Ishikawa (cell line): ENCODE results near the gene VAPB.

ENCODE experiments used
- CEBPB ChIP-seq: IDR thresholded peaks from 2 replicates; pipeline ENCODE4 v1.6.1; 2012
- CREB1 ChIP-seq: IDR thresholded peaks from 2 replicates; pipeline ENCODE4 v1.6.1; 2012; ENCODE audit warnings: low read depth
- EGR1 ChIP-seq: IDR thresholded peaks from 2 replicates; pipeline ENCODE4 v1.6.1; 2012
- EP300 ChIP-seq: IDR thresholded peaks from 2 replicates; pipeline ENCODE4 v1.6.1; 2012; ENCODE audit warnings: borderline replicate concordance
- FOXM1 ChIP-seq: IDR thresholded peaks from 2 replicates; pipeline ENCODE4 v1.6.1; 2012; ENCODE audit warnings: low read depth, borderline replicate concordance
- NFIC ChIP-seq: IDR thresholded peaks from 2 replicates; pipeline ENCODE4 v1.6.1; 2012
- RAD21 ChIP-seq: IDR thresholded peaks from 2 replicates; pipeline ENCODE4 v1.6.1; 2012; ENCODE audit warnings: low read depth
- REST ChIP-seq: IDR thresholded peaks from 2 replicates; pipeline ENCODE4 v1.6.1; 2012; ENCODE audit warnings: low read depth, mild to moderate bottlenecking
- TAF1 ChIP-seq: IDR thresholded peaks from 2 replicates; pipeline ENCODE4 v1.6.1; 2012; ENCODE audit warnings: low read depth, mild to moderate bottlenecking
- TCF12 ChIP-seq: IDR thresholded peaks from 2 replicates; pipeline ENCODE4 v1.6.1; 2012; ENCODE audit warnings: low read depth
- TEAD4 ChIP-seq: IDR thresholded peaks from 2 replicates; pipeline ENCODE4 v1.6.1; 2012
- YY1 ChIP-seq: IDR thresholded peaks from 2 replicates; pipeline ENCODE4 v1.6.1; 2012; ENCODE audit warnings: low read depth
- ZBTB7A ChIP-seq: IDR thresholded peaks from 2 replicates; pipeline ENCODE4 v1.6.1; 2012; ENCODE audit warnings: low read depth
- TF ChIP-seq, protein P1 (sequence below): IDR thresholded peaks from 2 replicates; pipeline ENCODE4 v1.6.1; 2012
- TF ChIP-seq, protein P2 (sequence below): IDR thresholded peaks from 2 replicates; pipeline ENCODE4 v1.6.1; 2012

Gene VAPB

GRCh38 chr20:58405504-58406291, 16.7 kb downstream of the VAPB start:
- TF ChIP-seq TEAD4 (no peak), FOXM1 (no peak), ZBTB7A (no peak), TAF1 (no peak), REST (no peak), CREB1 (no peak), EGR1 (no peak), CEBPB (no peak), RAD21 (no peak), EP300 (no peak), TCF12 (no peak), NFIC (no peak)
- TF ChIP-seq, protein P1, sequence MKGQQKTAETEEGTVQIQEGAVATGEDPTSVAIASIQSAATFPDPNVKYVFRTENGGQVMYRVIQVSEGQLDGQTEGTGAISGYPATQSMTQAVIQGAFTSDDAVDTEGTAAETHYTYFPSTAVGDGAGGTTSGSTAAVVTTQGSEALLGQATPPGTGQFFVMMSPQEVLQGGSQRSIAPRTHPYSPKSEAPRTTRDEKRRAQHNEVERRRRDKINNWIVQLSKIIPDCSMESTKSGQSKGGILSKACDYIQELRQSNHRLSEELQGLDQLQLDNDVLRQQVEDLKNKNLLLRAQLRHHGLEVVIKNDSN = no peak

- TF ChIP-seq RAD21 (no peak), EP300 (no peak), NFIC (no peak), FOXM1 (no peak), CREB1 (no peak), CEBPB (no peak), EGR1 (no peak)
- TF ChIP-seq, protein P1 = no peak
These were observed 17.5 kb downstream of the VAPB start for GRCh38 chr20:58406422-58407001.

- no peak for TF ChIP-seq NFIC
- TF ChIP-seq TAF1 = no peak
- no peak for TF ChIP-seq CREB1
- no peak for TF ChIP-seq ZBTB7A
- TF ChIP-seq, protein P1 = no peak
- TF ChIP-seq EGR1 = no peak
- TF ChIP-seq RAD21 = no peak
- TF ChIP-seq CEBPB = no peak
- no peak for TF ChIP-seq YY1
- no peak for TF ChIP-seq EP300
These were observed 18.3 kb downstream of the VAPB start for GRCh38 chr20:58407201-58407873.

DNA sequence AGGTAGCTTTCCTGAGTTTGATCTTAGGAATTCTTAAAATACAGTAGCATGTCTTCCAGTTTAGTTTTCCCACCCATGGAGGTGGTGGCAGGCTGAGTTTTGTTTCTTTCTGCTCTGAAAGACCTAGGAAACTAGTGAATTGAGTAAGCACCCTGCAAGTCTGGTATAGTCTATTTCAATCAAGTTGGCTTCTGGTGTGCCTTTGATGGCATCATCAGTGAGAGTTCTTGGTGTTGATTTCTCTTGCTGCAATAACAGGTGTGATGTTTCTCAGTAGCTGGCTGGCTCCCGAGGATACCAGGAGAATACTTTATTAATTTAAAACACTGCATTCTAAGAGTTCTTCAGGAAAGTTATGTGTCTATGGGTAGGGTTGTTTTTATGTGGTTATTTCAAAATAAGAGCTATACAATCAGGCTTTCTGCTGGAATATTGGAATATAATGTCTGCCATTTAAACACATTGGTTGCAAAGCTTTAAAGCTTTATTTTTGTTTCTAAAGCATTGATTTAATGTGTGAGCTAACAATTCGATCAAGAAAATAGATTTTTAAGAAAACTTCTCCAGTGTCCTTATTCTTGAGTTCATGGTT, 19.0 kb downstream of the VAPB start:
- TF ChIP-seq NFIC (no peak), RAD21 (no peak), EP300 (no peak), EGR1 (no peak), FOXM1 (no peak), TAF1 (no peak), TEAD4 (no peak), YY1 (no peak), ZBTB7A (no peak), CEBPB (no peak), REST (no peak), TCF12 (no peak), CREB1 (no peak)
- TF ChIP-seq, protein P1 = no peak
- TF ChIP-seq, protein P2, sequence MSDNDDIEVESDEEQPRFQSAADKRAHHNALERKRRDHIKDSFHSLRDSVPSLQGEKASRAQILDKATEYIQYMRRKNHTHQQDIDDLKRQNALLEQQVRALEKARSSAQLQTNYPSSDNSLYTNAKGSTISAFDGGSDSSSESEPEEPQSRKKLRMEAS = no peak
